ENCODE measurements around the gene RYR3.

The RYR3 gene

DNA sequence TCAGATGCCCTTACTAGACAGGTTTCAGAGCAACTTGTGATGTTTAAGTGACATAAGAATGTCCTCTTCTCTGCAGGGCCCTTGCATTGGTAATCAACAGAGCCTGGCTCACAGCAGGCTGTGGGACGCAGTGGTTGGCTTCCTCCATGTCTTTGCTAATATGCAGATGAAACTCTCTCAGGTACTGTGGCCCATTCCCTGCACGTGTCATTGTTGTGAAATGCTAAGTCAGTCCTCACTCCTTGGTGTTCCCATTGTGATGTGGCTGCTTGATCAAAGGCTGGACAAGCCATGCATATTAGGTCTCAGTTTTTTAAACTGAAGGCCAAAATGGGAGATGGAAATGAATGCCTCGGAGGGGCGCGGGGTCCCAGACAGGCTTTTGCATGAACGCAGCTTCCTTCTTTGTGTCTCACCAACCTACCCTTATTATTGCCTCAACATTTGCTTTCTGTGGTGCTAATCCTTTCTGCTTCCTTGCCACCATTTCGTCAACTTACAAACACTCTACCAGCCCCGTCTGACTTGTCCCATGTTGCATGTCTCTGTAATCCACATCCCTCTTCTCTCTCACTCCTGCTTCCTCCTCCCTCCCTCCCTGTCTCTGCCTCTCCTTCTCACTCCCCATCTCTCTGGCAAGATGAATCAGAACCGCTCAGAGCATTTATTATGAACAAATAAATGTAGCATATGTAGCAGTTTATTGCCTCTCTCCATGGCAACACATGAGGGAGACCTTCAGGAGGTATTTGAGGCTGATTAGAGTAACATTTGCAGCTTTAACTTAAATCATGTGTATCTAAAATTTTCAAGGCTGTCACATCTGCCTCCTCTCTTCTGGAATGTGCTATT, 524.4 kb downstream of the RYR3 start:
- Histone ChIP-seq H3K79me1 (ENCODE audit: low read depth, low read length) (no peaks in the 10 kb centered on the region), H2AK5ac (ENCODE audit: low read depth, low read length) (no peak overlapping the region), H4K91ac (ENCODE audit: low read depth, low read length, poor library complexity) (no peak overlapping the region), H3K4me2 (ENCODE audit: insufficient read depth, low read length, poor library complexity, severe bottlenecking) (no peak overlapping the region), H3K4ac (ENCODE audit: low read length) (no peak overlapping the region), H3K23ac (ENCODE audit: low read depth, low read length, poor library complexity) (no peak overlapping the region), H3K9ac (ENCODE audit: low read depth, low read length, poor library complexity) (no peak overlapping the region), H4K8ac (ENCODE audit: low read depth, low read length) (no peak overlapping the region), H3K4me3 (ENCODE audit: low read length in 2 of 2) (peak overlapping the region in 1 of 2 donors; percentile 15), H3K9me3 (replicated peaks in 1 of 2; ENCODE audit: control insufficient read depth in 2 of 2, insufficient read depth in 1 of 2, low read depth in 1 of 2, low read length in 2 of 2) (no peaks in the 10 kb centered on the region), H3K27ac (replicated peaks; ENCODE audit: low read length) (no peak overlapping the region), H3K27me3 (ENCODE audit: control insufficient read depth in 3 of 3, insufficient read depth in 3 of 3, low read depth in 1 of 3, low read length in 3 of 3) (no peaks in the 10 kb centered on the region), H3K4me1 (ENCODE audit: control insufficient read depth in 2 of 2, insufficient read depth in 1 of 2, low read depth in 1 of 2, low read length in 2 of 2) (peaks cover 2 to 9% of the 10 kb centered on the region in 2 donors), H3K18ac (ENCODE audit: low read length) (no peak overlapping the region), H2BK12ac (ENCODE audit: low read length) (no peak overlapping the region), H2BK120ac (ENCODE audit: low read depth, low read length) (no peak overlapping the region), H3K14ac (ENCODE audit: low read length) (no peak overlapping the region), H2AFZ (ENCODE audit: low read length) (peak overlapping the region; percentile 77), H3K36me3 (replicated peaks in 1 of 2; ENCODE audit: control insufficient read depth in 2 of 2, insufficient read depth in 2 of 2, low read length in 2 of 2) (no peaks in the 10 kb centered on the region), H2BK5ac (ENCODE audit: low read length) (no peak overlapping the region), H2BK15ac (ENCODE audit: low read length) (no peak overlapping the region)
- whole genome bisulfite sequencing, 2 donors (ENCODE audit: extremely low coverage in 2 of 2, insufficient read length in 2 of 2, insufficient replicate concordance in 1 of 2), result no CpG with 5 or more reads among the region's 9 CpGs
- no peak for DNase-seq (ENCODE audit: low spot score)

GRCh38 chr15:33837294-33837693, 526.5 kb downstream of the RYR3 start:
- H3K27me3 ChIP-seq (ENCODE audit: control insufficient read depth in 3 of 3, insufficient read depth in 3 of 3, low read depth in 1 of 3, low read length in 3 of 3), result no peaks in the 10 kb centered on the region
- no peak overlapping the region for H2BK15ac ChIP-seq (ENCODE audit: low read length)
- H3K4ac ChIP-seq (ENCODE audit: low read length), result no peak overlapping the region
- H2BK120ac ChIP-seq (ENCODE audit: low read depth, low read length), result no peak overlapping the region
- H4K91ac ChIP-seq (ENCODE audit: low read depth, low read length, poor library complexity), result no peak overlapping the region
- no peak overlapping the region for H3K4me3 ChIP-seq (ENCODE audit: low read length in 2 of 2)
- H2BK5ac ChIP-seq (ENCODE audit: low read length), result no peak overlapping the region
- H3K79me1 ChIP-seq (ENCODE audit: low read depth, low read length), result no peaks in the 10 kb centered on the region
- no peak for DNase-seq (ENCODE audit: low spot score)
- H3K18ac ChIP-seq (ENCODE audit: low read length), result no peak overlapping the region
- H3K14ac ChIP-seq (ENCODE audit: low read length), result no peak overlapping the region
- no peak overlapping the region for H3K4me2 ChIP-seq (ENCODE audit: insufficient read depth, low read length, poor library complexity, severe bottlenecking)
- peaks cover 2 to 9% of the 10 kb centered on the region in 2 donors for H3K4me1 ChIP-seq (ENCODE audit: control insufficient read depth in 2 of 2, insufficient read depth in 1 of 2, low read depth in 1 of 2, low read length in 2 of 2)
- WGBS, 2 donors (ENCODE audit: extremely low coverage in 2 of 2, insufficient read length in 2 of 2, insufficient replicate concordance in 1 of 2), result no CpG with 5 or more reads among the region's 1 CpG
- H3K9me3 ChIP-seq (replicated peaks in 1 of 2; ENCODE audit: control insufficient read depth in 2 of 2, insufficient read depth in 1 of 2, low read depth in 1 of 2, low read length in 2 of 2), result no peaks in the 10 kb centered on the region
- no peak overlapping the region for H2BK12ac ChIP-seq (ENCODE audit: low read length)
- H2AK5ac ChIP-seq (ENCODE audit: low read depth, low read length), result no peak overlapping the region
- H2AFZ ChIP-seq (ENCODE audit: low read length), result no peak overlapping the region
- no peak overlapping the region for H3K23ac ChIP-seq (ENCODE audit: low read depth, low read length, poor library complexity)
- no peak overlapping the region for H4K8ac ChIP-seq (ENCODE audit: low read depth, low read length)
- no peak overlapping the region for H3K9ac ChIP-seq (ENCODE audit: low read depth, low read length, poor library complexity)
- no peaks in the 10 kb centered on the region for H3K36me3 ChIP-seq (replicated peaks in 1 of 2; ENCODE audit: control insufficient read depth in 2 of 2, insufficient read depth in 2 of 2, low read length in 2 of 2)
- no peak overlapping the region for H3K27ac ChIP-seq (replicated peaks; ENCODE audit: low read length)

DNA sequence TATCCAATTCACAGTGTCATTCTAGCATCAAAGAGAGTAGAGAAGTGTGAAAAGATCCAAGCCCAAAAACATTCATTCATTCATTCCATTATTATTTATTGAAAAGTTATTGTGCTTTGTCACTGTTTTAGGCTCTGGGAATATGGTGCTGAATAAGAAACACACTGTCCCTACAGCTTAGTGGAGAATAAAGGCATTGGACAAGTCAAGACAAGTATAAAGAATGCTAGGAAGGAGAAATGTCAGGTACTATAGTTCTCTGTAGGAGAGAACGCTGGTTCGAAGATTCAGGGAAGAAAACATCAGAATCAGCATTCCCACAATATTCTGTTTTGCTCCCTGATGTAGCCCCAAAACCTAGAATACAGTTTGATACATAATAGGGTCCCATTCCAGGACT, 528.8 kb downstream of the RYR3 start:
- Histone ChIP-seq H2AFZ (ENCODE audit: low read length) (peak overlapping the region; percentile 18), H2BK120ac (ENCODE audit: low read depth, low read length) (no peak overlapping the region), H3K27ac (replicated peaks; ENCODE audit: low read length) (no peak overlapping the region), H2BK12ac (ENCODE audit: low read length) (no peak overlapping the region), H3K36me3 (replicated peaks in 1 of 2; ENCODE audit: control insufficient read depth in 2 of 2, insufficient read depth in 2 of 2, low read length in 2 of 2) (no peaks in the 10 kb centered on the region), H3K9ac (ENCODE audit: low read depth, low read length, poor library complexity) (no peak overlapping the region), H3K4me3 (ENCODE audit: low read length in 2 of 2) (no peak overlapping the region), H2AK5ac (ENCODE audit: low read depth, low read length) (no peak overlapping the region), H3K4me1 (ENCODE audit: control insufficient read depth in 2 of 2, insufficient read depth in 1 of 2, low read depth in 1 of 2, low read length in 2 of 2) (peaks cover 2 to 9% of the 10 kb centered on the region in 2 donors), H3K23ac (ENCODE audit: low read depth, low read length, poor library complexity) (no peak overlapping the region), H2BK5ac (ENCODE audit: low read length) (no peak overlapping the region), H4K91ac (ENCODE audit: low read depth, low read length, poor library complexity) (no peak overlapping the region), H2BK15ac (ENCODE audit: low read length) (no peak overlapping the region), H3K27me3 (ENCODE audit: control insufficient read depth in 3 of 3, insufficient read depth in 3 of 3, low read depth in 1 of 3, low read length in 3 of 3) (no peaks in the 10 kb centered on the region), H3K18ac (ENCODE audit: low read length) (no peak overlapping the region), H3K14ac (ENCODE audit: low read length) (no peak overlapping the region), H3K4ac (ENCODE audit: low read length) (no peak overlapping the region), H3K9me3 (replicated peaks in 1 of 2; ENCODE audit: control insufficient read depth in 2 of 2, insufficient read depth in 1 of 2, low read depth in 1 of 2, low read length in 2 of 2) (no peaks in the 10 kb centered on the region), H3K79me1 (ENCODE audit: low read depth, low read length) (no peaks in the 10 kb centered on the region), H3K4me2 (ENCODE audit: insufficient read depth, low read length, poor library complexity, severe bottlenecking) (no peak overlapping the region), H4K8ac (ENCODE audit: low read depth, low read length) (no peak overlapping the region)
- DNase-seq (ENCODE audit: low spot score), result no peak
- no CpG with 5 or more reads among the region's 2 CpGs for WGBS, 2 donors (ENCODE audit: extremely low coverage in 2 of 2, insufficient read length in 2 of 2, insufficient replicate concordance in 1 of 2)

DNA sequence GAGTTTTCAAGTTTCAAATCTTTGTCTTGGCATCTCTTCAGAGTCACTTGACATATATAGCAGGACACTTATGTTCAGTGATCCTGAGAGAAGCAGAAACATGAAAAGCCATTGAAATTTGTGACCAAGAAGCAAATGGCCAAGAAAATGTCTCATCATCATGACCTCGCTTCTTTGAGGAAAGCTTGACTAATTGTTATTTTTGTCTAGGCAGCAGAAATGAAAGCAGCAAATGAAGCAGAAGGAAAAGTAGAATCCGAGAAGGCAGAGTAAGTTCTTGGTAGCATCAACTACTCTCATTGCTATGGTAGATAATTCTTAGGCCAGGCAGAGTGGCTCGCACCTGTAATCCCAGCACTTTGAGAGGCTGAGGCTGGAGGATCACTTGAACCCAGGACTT, 529.8 kb downstream of the RYR3 start:
- H3K9ac ChIP-seq (ENCODE audit: low read depth, low read length, poor library complexity), result no peak overlapping the region
- no peak overlapping the region for H3K4me2 ChIP-seq (ENCODE audit: insufficient read depth, low read length, poor library complexity, severe bottlenecking)
- no peak overlapping the region for H4K8ac ChIP-seq (ENCODE audit: low read depth, low read length)
- no peak overlapping the region for H4K91ac ChIP-seq (ENCODE audit: low read depth, low read length, poor library complexity)
- no peak overlapping the region for H2BK120ac ChIP-seq (ENCODE audit: low read depth, low read length)
- no peak overlapping the region for H2AK5ac ChIP-seq (ENCODE audit: low read depth, low read length)
- H3K4ac ChIP-seq (ENCODE audit: low read length), result no peak overlapping the region
- no peaks in the 10 kb centered on the region for H3K9me3 ChIP-seq (replicated peaks in 1 of 2; ENCODE audit: control insufficient read depth in 2 of 2, insufficient read depth in 1 of 2, low read depth in 1 of 2, low read length in 2 of 2)
- H3K4me1 ChIP-seq (ENCODE audit: control insufficient read depth in 2 of 2, insufficient read depth in 1 of 2, low read depth in 1 of 2, low read length in 2 of 2), result peaks cover 0 to 4% of the 10 kb centered on the region in 2 donors
- H3K18ac ChIP-seq (ENCODE audit: low read length), result no peak overlapping the region
- no peak for DNase-seq (ENCODE audit: low spot score)
- no peaks in the 10 kb centered on the region for H3K79me1 ChIP-seq (ENCODE audit: low read depth, low read length)
- H2AFZ ChIP-seq (ENCODE audit: low read length), result no peak overlapping the region
- H2BK15ac ChIP-seq (ENCODE audit: low read length), result no peak overlapping the region
- no peak overlapping the region for H3K4me3 ChIP-seq (ENCODE audit: low read length in 2 of 2)
- H3K27me3 ChIP-seq (ENCODE audit: control insufficient read depth in 3 of 3, insufficient read depth in 3 of 3, low read depth in 1 of 3, low read length in 3 of 3), result no peaks in the 10 kb centered on the region
- WGBS, 2 donors (ENCODE audit: extremely low coverage in 2 of 2, insufficient read length in 2 of 2, insufficient replicate concordance in 1 of 2), result no CpG with 5 or more reads among the region's 3 CpGs
- H2BK12ac ChIP-seq (ENCODE audit: low read length), result no peak overlapping the region
- H3K23ac ChIP-seq (ENCODE audit: low read depth, low read length, poor library complexity), result no peak overlapping the region
- no peak overlapping the region for H3K27ac ChIP-seq (replicated peaks; ENCODE audit: low read length)
- no peaks in the 10 kb centered on the region for H3K36me3 ChIP-seq (replicated peaks in 1 of 2; ENCODE audit: control insufficient read depth in 2 of 2, insufficient read depth in 2 of 2, low read length in 2 of 2)
- no peak overlapping the region for H3K14ac ChIP-seq (ENCODE audit: low read length)
- no peak overlapping the region for H2BK5ac ChIP-seq (ENCODE audit: low read length)

Data from neuronal stem cell (in vitro differentiated cells).